Mesothelial cell of epicardium (in vitro differentiated cells): ENCODE results near the gene ZNF536. TPM values are rescaled to one million over a fixed set of nuclear protein-coding genes. Genes with fewer than 3 reads are reported as not detected.

Experiments
- DNase-seq, 2 experiments: peaks; one replicate each; pipeline ENCODE4 v3.0.0; 2021; ENCODE audit warnings: low spot score in 2 of 2; ENCODE audit not compliant: unreplicated experiment in 2 of 2
- H3K27ac Mint-ChIP-seq: 2 replicates; pipeline ENCODE4 v1.8.0; 2021; ENCODE audit warnings: mixed read lengths
- H3K27me3 Mint-ChIP-seq: 2 replicates; pipeline ENCODE4 v1.8.0; 2021; ENCODE audit warnings: low read depth, mixed read lengths
- H3K36me3 Mint-ChIP-seq: 2 replicates; pipeline ENCODE4 v1.8.0; 2021; ENCODE audit warnings: mixed read lengths
- H3K4me1 Mint-ChIP-seq: 2 replicates; pipeline ENCODE4 v1.8.0; 2021; ENCODE audit warnings: mixed read lengths
- H3K4me3 Mint-ChIP-seq: 2 replicates; pipeline ENCODE4 v1.8.0; 2021; ENCODE audit warnings: mild to moderate bottlenecking, moderate library complexity, mixed read lengths
- H3K9me3 Mint-ChIP-seq: 2 replicates; pipeline ENCODE4 v1.8.0; 2021; ENCODE audit warnings: mixed read lengths
- CTCF ChIP-seq: fragments of 200-600 bp; sonication (generic); IDR thresholded peaks from one replicate; pipeline ENCODE4 v1.5.0; 2021; ENCODE audit warnings: antibody characterized with exemption; ENCODE audit not compliant: unreplicated experiment
- total RNA-seq: library from RNA; stranded (reverse); gene quantifications from 3 replicates; pipeline ENCODE4 v1.2.1, GENCODE V29; 2021

Gene ZNF536
- total RNA-seq, 1 donor from 2014 or later = 9.2 TPM

GRCh38 chr19:30367006-30367405 lies 5.2 kb upstream of the ZNF536 start:
- Mint-ChIP-seq H3K4me1 (peaks cover 8% of the 10 kb centered on the region), H3K27ac (no peak overlapping the region), H3K27me3 (peaks cover 81% of the 10 kb centered on the region), H3K9me3 (no peaks in the 10 kb centered on the region), H3K36me3 (no peaks in the 10 kb centered on the region), H3K4me3 (no peak overlapping the region)
- DNase-seq = no peak
- no peak for TF ChIP-seq CTCF

GRCh38 chr19:30367421-30367820 lies 4.8 kb upstream of the ZNF536 start:
- no peaks in the 10 kb centered on the region for H3K9me3 Mint-ChIP-seq

GRCh38 chr19:30369833-30370232 lies 2.4 kb upstream of the ZNF536 start:
- H3K4me1 Mint-ChIP-seq = peaks cover 19% of the 10 kb centered on the region
- DNase-seq = no peak
- no peak overlapping the region for H3K27ac Mint-ChIP-seq
- peaks cover 88% of the 10 kb centered on the region for H3K27me3 Mint-ChIP-seq
- H3K4me3 Mint-ChIP-seq = no peak overlapping the region
- H3K9me3 Mint-ChIP-seq = no peaks in the 10 kb centered on the region
- no peaks in the 10 kb centered on the region for H3K36me3 Mint-ChIP-seq
- TF ChIP-seq CTCF = no peak

More at GRCh38 chr19:30367421-30367820, 4.8 kb upstream of the ZNF536 start:
- Mint-ChIP-seq H3K36me3 (no peaks in the 10 kb centered on the region), H3K27me3 (peaks cover 85% of the 10 kb centered on the region), H3K4me3 (no peak overlapping the region), H3K4me1 (peaks cover 8% of the 10 kb centered on the region), H3K27ac (no peak overlapping the region)
- no peak for DNase-seq
- TF ChIP-seq CTCF = no peak

DNA sequence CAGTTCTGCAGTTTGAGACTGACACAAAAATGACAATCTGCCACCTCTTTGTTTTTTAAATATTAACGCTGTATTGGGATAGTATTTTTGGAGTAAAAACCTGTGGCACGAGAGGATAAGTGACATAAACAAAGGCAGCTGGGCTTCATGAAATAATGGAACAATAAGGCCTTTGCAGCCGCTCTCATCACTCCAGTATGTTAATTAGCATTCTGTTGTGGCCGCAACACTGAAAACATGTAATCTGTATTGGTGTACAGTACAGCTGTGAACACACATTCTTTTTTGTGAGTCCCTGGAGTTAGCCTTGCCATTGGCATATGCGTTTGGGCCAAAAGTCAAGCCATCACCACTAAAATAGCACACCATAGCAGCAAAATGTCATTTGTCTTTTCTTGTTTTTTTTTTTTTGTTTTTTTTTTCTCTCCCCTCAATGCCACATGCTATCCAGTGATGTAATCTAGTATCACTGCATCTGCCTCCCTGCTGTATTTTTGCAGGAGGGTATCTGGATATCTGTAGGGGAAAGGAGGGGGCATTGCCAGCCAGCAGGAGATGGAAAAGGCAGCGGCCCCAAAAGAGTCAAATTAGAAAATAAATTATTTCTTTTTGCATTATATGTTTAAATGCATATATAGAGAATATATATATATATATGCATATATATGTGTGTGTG lies 885 bp upstream of the ZNF536 start:
- no peak for TF ChIP-seq CTCF
- no peak overlapping the region for H3K27ac Mint-ChIP-seq

GRCh38 chr19:30373593-30373992 lies 1.4 kb downstream of the ZNF536 start:
- no peak for TF ChIP-seq CTCF
- Mint-ChIP-seq H3K9me3 (peaks cover 6% of the 10 kb centered on the region), H3K36me3 (no peaks in the 10 kb centered on the region), H3K4me1 (peaks cover 19% of the 10 kb centered on the region), H3K27ac (no peak overlapping the region), H3K4me3 (no peak overlapping the region), H3K27me3 (peaks cover 86% of the 10 kb centered on the region)
- DNase-seq = no peak

More for the DNA sequence above, 885 bp upstream of the ZNF536 start:
- H3K27me3 Mint-ChIP-seq = peaks cover 86% of the 10 kb centered on the region
- H3K36me3 Mint-ChIP-seq = no peaks in the 10 kb centered on the region
- peaks cover 19% of the 10 kb centered on the region for H3K4me1 Mint-ChIP-seq
- H3K9me3 Mint-ChIP-seq = no peaks in the 10 kb centered on the region
- DNase-seq = no peak
- H3K4me3 Mint-ChIP-seq = no peak overlapping the region
